ENCODE data around the gene GSTA3. TPM values are rescaled to one million over a fixed set of nuclear protein-coding genes. Genes with fewer than 3 reads are reported as not detected.
"Not testable (repeated sequence)": the region's sequence is repeated elsewhere in the genome, so short reads cannot be mapped to it uniquely, and the experiment has no call there.

The GSTA3 gene
- total RNA-seq, 1 experiment from 2014 or later = not detected

DNA sequence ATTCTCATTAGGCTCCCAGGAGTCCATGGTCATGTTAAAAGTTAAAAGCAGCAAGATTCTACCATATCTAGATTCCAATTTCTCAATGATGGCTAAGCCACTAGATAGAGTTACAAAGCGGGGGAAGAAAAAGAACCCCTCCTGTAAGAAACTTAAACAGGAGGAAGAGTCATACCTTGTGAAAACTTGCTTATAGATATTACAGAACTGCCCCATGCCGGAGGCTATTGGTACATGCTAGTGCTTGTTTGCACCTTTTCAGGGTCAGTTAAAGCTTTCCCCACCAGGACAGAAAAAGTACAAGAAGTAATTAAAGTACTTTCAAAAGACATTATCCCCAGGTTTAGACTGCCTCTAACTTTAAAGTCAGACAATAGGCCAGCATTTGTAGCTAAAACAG, 15.5 kb upstream of the GSTA3 start:
- BruUV-seq (replicated peaks) = no TSS peak
- H3K27me3 ChIP-seq (ENCODE audit: control insufficient read depth, insufficient read depth, low read length) = no peaks in the 10 kb centered on the region
- POLR2A ChIA-PET = no interaction called here
- H3K4me1 ChIP-seq (ENCODE audit: control insufficient read depth, insufficient read depth, low read length) = peaks cover 9% of the 10 kb centered on the region
- H3K9me3 ChIP-seq (ENCODE audit: control insufficient read depth, insufficient read depth, low read depth, low read length) = no peaks in the 10 kb centered on the region
- H3K36me3 ChIP-seq (ENCODE audit: control insufficient read depth, insufficient read depth, low read length) = no peaks in the 10 kb centered on the region
- CTCF ChIA-PET = no interaction called here
- no peak overlapping the region for H3K27ac ChIP-seq (ENCODE audit: low read length)
- DNase-seq (ENCODE audit: low read depth, low spot score) = no peak
- H3K4me3 ChIP-seq (ENCODE audit: low read depth in 2 of 2, low read length in 2 of 2) = no peak overlapping the region
- intact Hi-C loops (cut with micrococcal nuclease; ENCODE audit: unreplicated experiment) = no loop called here
- in situ Hi-C loops (cut with HindIII; ENCODE audit: low pct_unique_long_range_greater_than_20kb, low sequenced_read_pairs) = no loop called here
- no peak for ATAC-seq
- TF ChIP-seq TCF7L2 (IDR thresholded peaks at IDR 0.05; ENCODE audit: low read depth, low read length) (no peak), SIN3A (IDR thresholded peaks at IDR 0.05; ENCODE audit: borderline replicate concordance, insufficient read depth, low read depth, low read length) (no peak)

DNA sequence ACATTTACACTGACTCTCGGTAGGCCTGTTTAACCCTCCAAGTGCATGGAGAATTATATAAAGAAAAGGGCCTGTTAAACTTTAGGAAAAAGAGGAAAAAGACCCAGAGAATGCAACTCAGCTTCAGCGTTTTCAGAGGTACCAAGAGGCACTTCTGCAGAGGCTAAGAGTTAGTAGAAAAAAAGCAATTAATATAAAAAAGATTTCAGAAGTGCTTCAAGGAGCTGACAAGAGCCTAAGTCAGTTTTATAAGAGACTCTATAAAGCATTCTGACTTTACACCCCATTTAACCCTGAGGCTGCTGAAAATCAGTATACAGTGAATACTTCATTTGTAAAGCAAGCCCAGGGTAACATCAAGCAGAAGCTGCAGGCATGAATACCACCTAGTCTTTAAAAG, 14.2 kb upstream of the GSTA3 start:
- in situ Hi-C loops (cut with HindIII; ENCODE audit: low pct_unique_long_range_greater_than_20kb, low sequenced_read_pairs); H3K9me3 ChIP-seq (ENCODE audit: control insufficient read depth, insufficient read depth, low read depth, low read length); DNase-seq (ENCODE audit: low read depth, low spot score); CTCF ChIA-PET; ATAC-seq; intact Hi-C loops (cut with micrococcal nuclease; ENCODE audit: unreplicated experiment); H3K27me3 ChIP-seq (ENCODE audit: control insufficient read depth, insufficient read depth, low read length); H3K4me1 ChIP-seq (ENCODE audit: control insufficient read depth, insufficient read depth, low read length); H3K36me3 ChIP-seq (ENCODE audit: control insufficient read depth, insufficient read depth, low read length); BruUV-seq (replicated peaks); H3K27ac ChIP-seq (ENCODE audit: low read length); H3K4me3 ChIP-seq (ENCODE audit: low read depth in 2 of 2, low read length in 2 of 2); POLR2A ChIA-PET: not testable (repeated sequence)

DNA sequence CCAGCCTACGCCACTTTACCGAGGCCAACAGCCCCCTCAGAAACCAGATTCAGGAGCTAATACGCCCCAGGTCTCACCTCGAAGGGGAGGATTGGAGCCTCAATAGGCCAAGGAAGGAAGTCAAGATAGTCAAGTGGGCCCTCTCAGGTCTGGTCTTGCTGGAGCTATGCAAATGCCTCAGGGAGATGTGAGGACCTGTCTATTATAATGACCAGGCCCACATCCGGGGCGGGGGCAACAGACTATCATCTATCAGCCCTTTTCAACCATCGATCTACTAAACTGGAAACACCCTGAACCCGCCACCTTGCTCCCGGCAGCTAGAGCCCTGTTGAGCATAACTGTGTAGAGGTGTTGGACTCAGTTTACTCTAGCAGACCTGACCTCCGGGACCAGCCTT, 12.7 kb upstream of the GSTA3 start:
- in situ Hi-C loops (cut with HindIII; ENCODE audit: low pct_unique_long_range_greater_than_20kb, low sequenced_read_pairs) = no loop called here
- intact Hi-C loops (cut with micrococcal nuclease; ENCODE audit: unreplicated experiment) = no loop called here

More for the DNA sequence above, 12.7 kb upstream of the GSTA3 start:
- Histone ChIP-seq H3K27me3 (ENCODE audit: control insufficient read depth, insufficient read depth, low read length) (no peaks in the 10 kb centered on the region), H3K9me3 (ENCODE audit: control insufficient read depth, insufficient read depth, low read depth, low read length) (no peaks in the 10 kb centered on the region), H3K4me1 (ENCODE audit: control insufficient read depth, insufficient read depth, low read length) (peaks cover 9% of the 10 kb centered on the region), H3K27ac (ENCODE audit: low read length) (no peak overlapping the region), H3K4me3 (ENCODE audit: low read depth in 2 of 2, low read length in 2 of 2) (no peak overlapping the region), H3K36me3 (ENCODE audit: control insufficient read depth, insufficient read depth, low read length) (no peaks in the 10 kb centered on the region)
- TF ChIP-seq TCF7L2 (IDR thresholded peaks at IDR 0.05; ENCODE audit: low read depth, low read length) (no peak), POLR2AphosphoS5 (IDR thresholded peaks at IDR 0.05; ENCODE audit: low read depth, low read length) (no peak), SIN3A (IDR thresholded peaks at IDR 0.05; ENCODE audit: borderline replicate concordance, insufficient read depth, low read depth, low read length) (no peak)
- TF ChIP-seq, protein P1, sequence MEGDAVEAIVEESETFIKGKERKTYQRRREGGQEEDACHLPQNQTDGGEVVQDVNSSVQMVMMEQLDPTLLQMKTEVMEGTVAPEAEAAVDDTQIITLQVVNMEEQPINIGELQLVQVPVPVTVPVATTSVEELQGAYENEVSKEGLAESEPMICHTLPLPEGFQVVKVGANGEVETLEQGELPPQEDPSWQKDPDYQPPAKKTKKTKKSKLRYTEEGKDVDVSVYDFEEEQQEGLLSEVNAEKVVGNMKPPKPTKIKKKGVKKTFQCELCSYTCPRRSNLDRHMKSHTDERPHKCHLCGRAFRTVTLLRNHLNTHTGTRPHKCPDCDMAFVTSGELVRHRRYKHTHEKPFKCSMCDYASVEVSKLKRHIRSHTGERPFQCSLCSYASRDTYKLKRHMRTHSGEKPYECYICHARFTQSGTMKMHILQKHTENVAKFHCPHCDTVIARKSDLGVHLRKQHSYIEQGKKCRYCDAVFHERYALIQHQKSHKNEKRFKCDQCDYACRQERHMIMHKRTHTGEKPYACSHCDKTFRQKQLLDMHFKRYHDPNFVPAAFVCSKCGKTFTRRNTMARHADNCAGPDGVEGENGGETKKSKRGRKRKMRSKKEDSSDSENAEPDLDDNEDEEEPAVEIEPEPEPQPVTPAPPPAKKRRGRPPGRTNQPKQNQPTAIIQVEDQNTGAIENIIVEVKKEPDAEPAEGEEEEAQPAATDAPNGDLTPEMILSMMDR (IDR thresholded peaks at IDR 0.05) = no peak
- TF ChIP-seq, protein P2, sequence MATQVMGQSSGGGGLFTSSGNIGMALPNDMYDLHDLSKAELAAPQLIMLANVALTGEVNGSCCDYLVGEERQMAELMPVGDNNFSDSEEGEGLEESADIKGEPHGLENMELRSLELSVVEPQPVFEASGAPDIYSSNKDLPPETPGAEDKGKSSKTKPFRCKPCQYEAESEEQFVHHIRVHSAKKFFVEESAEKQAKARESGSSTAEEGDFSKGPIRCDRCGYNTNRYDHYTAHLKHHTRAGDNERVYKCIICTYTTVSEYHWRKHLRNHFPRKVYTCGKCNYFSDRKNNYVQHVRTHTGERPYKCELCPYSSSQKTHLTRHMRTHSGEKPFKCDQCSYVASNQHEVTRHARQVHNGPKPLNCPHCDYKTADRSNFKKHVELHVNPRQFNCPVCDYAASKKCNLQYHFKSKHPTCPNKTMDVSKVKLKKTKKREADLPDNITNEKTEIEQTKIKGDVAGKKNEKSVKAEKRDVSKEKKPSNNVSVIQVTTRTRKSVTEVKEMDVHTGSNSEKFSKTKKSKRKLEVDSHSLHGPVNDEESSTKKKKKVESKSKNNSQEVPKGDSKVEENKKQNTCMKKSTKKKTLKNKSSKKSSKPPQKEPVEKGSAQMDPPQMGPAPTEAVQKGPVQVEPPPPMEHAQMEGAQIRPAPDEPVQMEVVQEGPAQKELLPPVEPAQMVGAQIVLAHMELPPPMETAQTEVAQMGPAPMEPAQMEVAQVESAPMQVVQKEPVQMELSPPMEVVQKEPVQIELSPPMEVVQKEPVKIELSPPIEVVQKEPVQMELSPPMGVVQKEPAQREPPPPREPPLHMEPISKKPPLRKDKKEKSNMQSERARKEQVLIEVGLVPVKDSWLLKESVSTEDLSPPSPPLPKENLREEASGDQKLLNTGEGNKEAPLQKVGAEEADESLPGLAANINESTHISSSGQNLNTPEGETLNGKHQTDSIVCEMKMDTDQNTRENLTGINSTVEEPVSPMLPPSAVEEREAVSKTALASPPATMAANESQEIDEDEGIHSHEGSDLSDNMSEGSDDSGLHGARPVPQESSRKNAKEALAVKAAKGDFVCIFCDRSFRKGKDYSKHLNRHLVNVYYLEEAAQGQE (IDR thresholded peaks at IDR 0.05; ENCODE audit: insufficient read depth in 1 of 2, low read depth in 2 of 2, low read length in 1 of 2) = no peak
- no TSS peak for BruUV-seq (replicated peaks)
- ATAC-seq (no peak), DNase-seq (ENCODE audit: low read depth, low spot score) (no peak)
- ChIA-PET POLR2A (no interaction called here), CTCF (no interaction called here)
